Caco-2 (cell line): ENCODE measurements around the gene RBM4B. TPM values are rescaled to one million over a fixed set of nuclear protein-coding genes. Genes with fewer than 3 reads are reported as not detected.
A peak's percentile ranks its signal among the peaks of the same experiment; 100 is the strongest.

ENCODE experiments used
- BruUV-seq: library from RNA; stranded (reverse); fragments of 400-500 nt; replicated peaks from 2 replicates; lab custom pipeline; 2021; lab: Mats Ljungman, UMichigan
- CTCF ChIA-PET: fragments of 300-600 bp; sonication (Branson Sonifier 250); formaldehyde crosslinking; loops from one replicate; lab custom pipeline; 2022; ENCODE audit warnings: antibody characterized with exemption; lab: Charles Lee
- POLR2A ChIA-PET: fragments of 300-600 bp; sonication (Branson Sonifier 250); formaldehyde crosslinking; loops from one replicate; lab custom pipeline; 2022; ENCODE audit warnings: antibody characterized with exemption; lab: Charles Lee
- DNase-seq, 2 experiments: peaks; one replicate each; pipeline versions ENCODE4 v3.0.0 to v3.0.0-alpha.2; 2020 to 2022
- H3K27me3 ChIP-seq: replicated peaks from 2 replicates; pipeline ENCODE4 v1.6.0; 2011; ENCODE audit warnings: low read length; ENCODE audit not compliant: control insufficient read depth, insufficient read depth
- H3K36me3 ChIP-seq: 2 replicates; pipeline ENCODE4 v1.5.1; 2011; ENCODE audit warnings: low read length; ENCODE audit not compliant: control insufficient read depth, insufficient read depth
- H3K4me1 ChIP-seq: fragments of 250-450 bp; sonication (Bioruptor Pico); 2 replicates; pipeline ENCODE4 v1.5.1; 2020; ENCODE audit warnings: mild to moderate bottlenecking
- H3K4me3 ChIP-seq: 2 replicates; pipeline ENCODE4 v1.5.1; 2011; ENCODE audit warnings: low read depth, mild to moderate bottlenecking, control low read depth, low read length
- H3K9me3 ChIP-seq: fragments of 250-450 bp; sonication (Bioruptor Pico); 2 replicates; pipeline ENCODE4 v1.5.1; 2020; ENCODE audit warnings: mild to moderate bottlenecking, moderate library complexity
- H3K27ac Mint-ChIP-seq: one replicate; pipeline ENCODE4 v1.8.0; 2022; ENCODE audit warnings: mixed read lengths; ENCODE audit not compliant: unreplicated experiment
- H3K27me3 Mint-ChIP-seq: one replicate; pipeline ENCODE4 v1.8.0; 2022; ENCODE audit warnings: mixed read lengths; ENCODE audit not compliant: insufficient read depth, unreplicated experiment
- H3K36me3 Mint-ChIP-seq: one replicate; pipeline ENCODE4 v1.8.0; 2022; ENCODE audit warnings: mild to moderate bottlenecking, mixed read lengths; ENCODE audit not compliant: insufficient read depth, unreplicated experiment
- H3K4me1 Mint-ChIP-seq: one replicate; pipeline ENCODE4 v1.8.0; 2022; ENCODE audit warnings: low read depth, mixed read lengths; ENCODE audit not compliant: unreplicated experiment
- H3K4me3 Mint-ChIP-seq: one replicate; pipeline ENCODE4 v1.8.0; 2022; ENCODE audit warnings: mild to moderate bottlenecking, moderate library complexity, mixed read lengths; ENCODE audit not compliant: unreplicated experiment
- H3K9me3 Mint-ChIP-seq: one replicate; pipeline ENCODE4 v1.8.0; 2022; ENCODE audit warnings: mixed read lengths; ENCODE audit not compliant: unreplicated experiment
- CTCF ChIP-seq, 2 experiments: fragments of 200-600 bp in 1 of 2; IDR thresholded peaks; 1 replicate in 1 of 2; 2 replicates in 1 of 2; pipeline versions ENCODE4 v1.5.1 to v1.8.0; 2011 to 2022; ENCODE audit warnings: antibody characterized with exemption in 1 of 2, control low read depth in 1 of 2, inconsistent platforms in 1 of 2, low read depth in 1 of 2, low read length in 1 of 2, mild to moderate bottlenecking in 1 of 2, moderate library complexity in 1 of 2; ENCODE audit not compliant: insufficient read depth in 1 of 2, severe bottlenecking in 1 of 2, unreplicated experiment in 1 of 2
- intact Hi-C: fragments of 100-400 bp; cut with micrococcal nuclease; formaldehyde crosslinking; loops from one replicate; pipeline ENCODE4 v1.10.0; 2022; ENCODE audit not compliant: unreplicated experiment
- total RNA-seq: library from RNA; stranded (reverse); gene quantifications from 2 replicates; pipeline ENCODE4 v1.2.3, GENCODE V29; 2022

Gene RBM4B
- total RNA-seq, 1 experiment from 2014 or later = 45.8 TPM

- Mint-ChIP-seq H3K36me3 (peaks cover 95% of the 10 kb centered on the region), H3K4me3 (no peak overlapping the region), H3K27me3 (no peaks in the 10 kb centered on the region), H3K4me1 (peaks cover 33% of the 10 kb centered on the region), H3K9me3 (no peaks in the 10 kb centered on the region), H3K27ac (peak overlapping the region; percentile 99)
- CTCF ChIA-PET = interaction anchor here (0.6 to 0.7 kb wide), 2 partner anchors 42 to 170 kb away, joined by 4 to 5 read pairs; partner anchors contain the start of gene PELI3
- peaks cover 8% of the 10 kb centered on the region for H3K36me3 ChIP-seq
- no peak for TF ChIP-seq CTCF (IDR thresholded peaks at IDR 0.05; ENCODE audit: insufficient read depth in 1 of 2, low read depth in 1 of 2, low read length in 1 of 2, severe bottlenecking in 1 of 2, unreplicated experiment in 1 of 2)
- H3K9me3 ChIP-seq = no peaks in the 10 kb centered on the region
- no peak for DNase-seq
- POLR2A ChIA-PET = interaction anchor here (3.6 to 4.7 kb wide), 2 partner anchors 20 to 41 kb away, joined by 62 to 160 read pairs; partner anchors contain the start of genes RBM14 and RBM4B
- peaks cover 27% of the 10 kb centered on the region for H3K4me1 ChIP-seq
- BruUV-seq = no TSS peak
- H3K4me3 ChIP-seq = no peak overlapping the region
- intact Hi-C loops = no loop called here
- H3K27me3 ChIP-seq = no peaks in the 10 kb centered on the region
Measured at GRCh38 chr11:66636411-66636810, 41.3 kb downstream of the RBM4B start.

GRCh38 chr11:66632952-66633351, 44.7 kb downstream of the RBM4B start:
- H3K36me3 Mint-ChIP-seq = peaks cover 94% of the 10 kb centered on the region
- no peak overlapping the region for H3K27ac Mint-ChIP-seq
- peaks cover 14% of the 10 kb centered on the region for H3K4me1 Mint-ChIP-seq
- no peaks in the 10 kb centered on the region for H3K9me3 Mint-ChIP-seq
- no peak for TF ChIP-seq CTCF (IDR thresholded peaks at IDR 0.05; ENCODE audit: insufficient read depth in 1 of 2, low read depth in 1 of 2, low read length in 1 of 2, severe bottlenecking in 1 of 2, unreplicated experiment in 1 of 2)
- no peak overlapping the region for H3K4me3 Mint-ChIP-seq
- DNase-seq = no peak
- Histone ChIP-seq H3K4me3 (no peak overlapping the region), H3K36me3 (peaks cover 8% of the 10 kb centered on the region), H3K27me3 (no peaks in the 10 kb centered on the region), H3K9me3 (no peaks in the 10 kb centered on the region), H3K4me1 (peaks cover 6% of the 10 kb centered on the region; the same call in 1 of the 2 replicates)
- H3K27me3 Mint-ChIP-seq = no peaks in the 10 kb centered on the region
- intact Hi-C loops = no loop called here
- no TSS peak for BruUV-seq
- ChIA-PET POLR2A (interaction anchor here (1.2 to 1.3 kb wide), 2 partner anchors 14 to 17 kb away, joined by 3 to 4 read pairs; partner anchors contain the start of gene RBM14), CTCF (no interaction called here)

- peaks cover 6% of the 10 kb centered on the region for H3K4me1 Mint-ChIP-seq
- H3K27ac Mint-ChIP-seq = peak overlapping the region; percentile 36
- no peaks in the 10 kb centered on the region for H3K4me1 ChIP-seq
- no peak for DNase-seq
- intact Hi-C loops = no loop called here
- H3K9me3 Mint-ChIP-seq = no peaks in the 10 kb centered on the region
- H3K4me3 ChIP-seq = no peak overlapping the region
- H3K4me3 Mint-ChIP-seq = no peak overlapping the region
- ChIA-PET CTCF (no interaction called here), POLR2A (no interaction called here)
- no peak for TF ChIP-seq CTCF (IDR thresholded peaks at IDR 0.05; ENCODE audit: insufficient read depth in 1 of 2, low read depth in 1 of 2, low read length in 1 of 2, severe bottlenecking in 1 of 2, unreplicated experiment in 1 of 2)
- H3K36me3 Mint-ChIP-seq = peaks cover 94% of the 10 kb centered on the region
- H3K27me3 ChIP-seq = no peaks in the 10 kb centered on the region
- no peaks in the 10 kb centered on the region for H3K27me3 Mint-ChIP-seq
- H3K36me3 ChIP-seq = peaks cover 15% of the 10 kb centered on the region
- BruUV-seq = no TSS peak
- no peaks in the 10 kb centered on the region for H3K9me3 ChIP-seq
Measured at GRCh38 chr11:66631883-66632282, 45.8 kb downstream of the RBM4B start.
